ENCODE results near the gene CADM1.

DNA sequence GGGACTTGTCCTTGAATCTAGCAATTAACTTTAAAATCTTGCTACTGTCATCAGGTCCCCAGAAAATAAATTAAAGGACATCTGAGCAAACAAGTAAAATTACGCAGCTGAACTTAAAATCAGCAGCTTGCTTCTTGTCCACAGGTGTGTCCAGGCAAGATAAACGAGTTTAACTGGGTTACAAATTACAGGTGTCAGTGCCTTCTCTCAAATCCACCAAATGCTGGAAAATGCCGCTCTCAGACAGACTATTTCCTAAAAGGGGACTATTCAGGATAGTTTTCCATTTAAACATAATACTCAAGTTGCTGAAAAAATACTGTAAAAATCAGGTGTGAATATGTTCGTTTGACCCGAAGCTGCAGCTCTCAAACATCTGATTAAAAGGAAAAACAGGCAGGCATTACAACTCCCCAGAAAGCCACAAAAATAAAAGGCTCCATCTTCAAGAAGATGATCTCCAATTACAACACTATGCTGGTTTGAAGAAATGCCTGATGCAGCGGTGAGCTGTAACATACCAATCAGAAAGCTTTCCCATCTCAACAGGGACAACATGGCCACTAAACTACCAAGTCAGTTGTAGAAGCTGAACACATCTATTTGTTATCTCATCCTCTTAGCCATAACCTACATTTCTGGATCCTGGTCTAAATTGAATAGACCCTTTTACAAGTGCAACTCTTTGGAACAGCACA is 82.1 kb downstream of the CADM1 start:
- TF ChIP-seq, protein P1, sequence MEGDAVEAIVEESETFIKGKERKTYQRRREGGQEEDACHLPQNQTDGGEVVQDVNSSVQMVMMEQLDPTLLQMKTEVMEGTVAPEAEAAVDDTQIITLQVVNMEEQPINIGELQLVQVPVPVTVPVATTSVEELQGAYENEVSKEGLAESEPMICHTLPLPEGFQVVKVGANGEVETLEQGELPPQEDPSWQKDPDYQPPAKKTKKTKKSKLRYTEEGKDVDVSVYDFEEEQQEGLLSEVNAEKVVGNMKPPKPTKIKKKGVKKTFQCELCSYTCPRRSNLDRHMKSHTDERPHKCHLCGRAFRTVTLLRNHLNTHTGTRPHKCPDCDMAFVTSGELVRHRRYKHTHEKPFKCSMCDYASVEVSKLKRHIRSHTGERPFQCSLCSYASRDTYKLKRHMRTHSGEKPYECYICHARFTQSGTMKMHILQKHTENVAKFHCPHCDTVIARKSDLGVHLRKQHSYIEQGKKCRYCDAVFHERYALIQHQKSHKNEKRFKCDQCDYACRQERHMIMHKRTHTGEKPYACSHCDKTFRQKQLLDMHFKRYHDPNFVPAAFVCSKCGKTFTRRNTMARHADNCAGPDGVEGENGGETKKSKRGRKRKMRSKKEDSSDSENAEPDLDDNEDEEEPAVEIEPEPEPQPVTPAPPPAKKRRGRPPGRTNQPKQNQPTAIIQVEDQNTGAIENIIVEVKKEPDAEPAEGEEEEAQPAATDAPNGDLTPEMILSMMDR (conservative IDR thresholded peaks at IDR 0.05; ENCODE audit: low read depth, low read length) = no peak
- no peak for TF ChIP-seq EZH2 (IDR thresholded peaks at IDR 0.05; ENCODE audit: borderline replicate concordance, low read depth, low read length, poor library complexity, severe bottlenecking)
